ENCODE measurements around the gene OVCA2.
A peak's percentile ranks its signal among the peaks of the same experiment; 100 is the strongest.

Gene OVCA2

GRCh38 chr17:2076087-2076984, 34.5 kb downstream of the OVCA2 start:
- intact Hi-C loops (cut with DNase I): no loop called here
- DNase-seq: peak in 2 of 10 donors; percentile 49 to 67

GRCh38 chr17:2077040-2077439, 35.2 kb downstream of the OVCA2 start:
- intact Hi-C loops (cut with DNase I): no loop called here
- DNase-seq: no peak

- peak in 2 of 10 donors; percentile 44 to 76 for DNase-seq
- intact Hi-C loops (cut with DNase I): no loop called here
Measured at GRCh38 chr17:2081564-2081963, 39.7 kb downstream of the OVCA2 start.

GRCh38 chr17:2082003-2082781, 40.4 kb downstream of the OVCA2 start:
- intact Hi-C loops (cut with DNase I): no loop called here
- peak in 2 of 10 donors; percentile 43 to 45 for DNase-seq

- DNase-seq: peak in 2 of 10 donors; percentile 53 to 76
- intact Hi-C loops (cut with DNase I): no loop called here
Measured at GRCh38 chr17:2083613-2084035, 41.8 kb downstream of the OVCA2 start.

- intact Hi-C loops (cut with DNase I): no loop called here
- peak in 2 of 10 donors; percentile 14 to 66 for DNase-seq
Measured at GRCh38 chr17:2084036-2084765, 42.4 kb downstream of the OVCA2 start.

GRCh38 chr17:2084766-2085647, 43.2 kb downstream of the OVCA2 start:
- intact Hi-C loops (cut with DNase I): no loop called here
- DNase-seq: peak in 1 of 10 donors; percentile 20

GRCh38 chr17:2085648-2085949, 43.8 kb downstream of the OVCA2 start:
- peak in 1 of 10 donors; percentile 17 for DNase-seq
- intact Hi-C loops (cut with DNase I): no loop called here

GRCh38 chr17:2086306-2086705, 44.5 kb downstream of the OVCA2 start:
- peak in 1 of 10 donors; percentile 17 for DNase-seq

GRCh38 chr17:2087597-2088211, 45.9 kb downstream of the OVCA2 start:
- intact Hi-C loops (cut with DNase I): no loop called here
- peak in 1 of 10 donors; percentile 67 for DNase-seq

More at GRCh38 chr17:2086306-2086705, 44.5 kb downstream of the OVCA2 start:
- intact Hi-C loops (cut with DNase I): no loop called here

GRCh38 chr17:2089021-2089422, 47.2 kb downstream of the OVCA2 start:
- no peak for DNase-seq
- intact Hi-C loops (cut with DNase I): no loop called here

- intact Hi-C loops (cut with DNase I): no loop called here
- DNase-seq: no peak
Measured at GRCh38 chr17:2090210-2090641, 48.4 kb downstream of the OVCA2 start.

GRCh38 chr17:2090804-2091534, 49.1 kb downstream of the OVCA2 start:
- intact Hi-C loops (cut with DNase I): no loop called here
- peak in 2 of 10 donors; percentile 32 to 42 for DNase-seq

GRCh38 chr17:2092253-2092652, 50.4 kb downstream of the OVCA2 start:
- no peak for DNase-seq
- intact Hi-C loops (cut with DNase I): no loop called here
